H1 (cell line): Measurements from ENCODE around the gene PLSCR1. TPM values are rescaled to one million over a fixed set of nuclear protein-coding genes. Genes with fewer than 3 reads are reported as not detected.

Experiments used
- CTCF ChIA-PET: fragments of 300-600 bp; sonication (Branson Sonifier 250); formaldehyde crosslinking; loops from one replicate; lab custom pipeline; 2021; ENCODE audit not compliant: partially characterized antibody; lab: Charles Lee
- POLR2A ChIA-PET: fragments of 300-600 bp; sonication (Branson Sonifier 250); formaldehyde crosslinking; loops from one replicate; lab custom pipeline; 2021; ENCODE audit warnings: inconsistent platforms; ENCODE audit not compliant: partially characterized antibody; lab: Charles Lee
- DNase-seq, 2 experiments: peaks; one replicate each; pipeline versions ENCODE4 v3.0.0 to v3.0.0-alpha.2; 2010 to 2022; ENCODE audit warnings: low spot score in 2 of 2, low read depth in 1 of 2, mixed read lengths in 1 of 2
- FAIRE-seq: peaks from 2 replicates; lab custom pipeline; 2011; peaks lifted over from hg19 to GRCh38; lab: Jason Lieb, UNC
- H2AFZ ChIP-seq: 2 replicates; pipeline ENCODE4 v1.8.1; 2012; ENCODE audit warnings: low read length, inconsistent platforms
- H2AK5ac ChIP-seq: 2 replicates; pipeline ENCODE4 v1.6.1; 2013; ENCODE audit warnings: low read depth, low read length
- H2BK120ac ChIP-seq: replicated peaks from 2 replicates; pipeline ENCODE3; 2013; ENCODE audit warnings: low read depth, low read length, inconsistent platforms
- H2BK12ac ChIP-seq: 2 replicates; pipeline ENCODE4 v1.6.1; 2013; ENCODE audit warnings: low read depth, low read length
- H2BK15ac ChIP-seq: 2 replicates; pipeline ENCODE4 v1.6.1; 2013; ENCODE audit warnings: low read length
- H2BK20ac ChIP-seq: 2 replicates; pipeline ENCODE4 v1.6.1; 2013; ENCODE audit warnings: low read length
- H2BK5ac ChIP-seq: 2 replicates; pipeline ENCODE4 v1.6.1; 2013; ENCODE audit warnings: low read depth, low read length
- H3K14ac ChIP-seq: 2 replicates; pipeline ENCODE4 v1.6.1; 2013; ENCODE audit warnings: inconsistent platforms; ENCODE audit not compliant: insufficient read length
- H3K18ac ChIP-seq: 2 replicates; pipeline ENCODE4 v1.6.1; 2013; ENCODE audit warnings: low read length; ENCODE audit errors: extremely low read depth
- H3K23ac ChIP-seq: 2 replicates; pipeline ENCODE4 v1.6.1; 2013; ENCODE audit warnings: inconsistent platforms; ENCODE audit not compliant: insufficient read length
- H3K23me2 ChIP-seq: 2 replicates; pipeline ENCODE4 v1.6.1; 2013; ENCODE audit warnings: low read depth, low read length
- H3K27ac ChIP-seq: 2 replicates; pipeline ENCODE4 v1.6.1; 2011; ENCODE audit warnings: low read depth, low read length, inconsistent platforms
- H3K27me3 ChIP-seq, 4 experiments: replicated peaks in 1 of 4; 1 replicate in 1 of 4; 2 replicates in 3 of 4; pipeline versions ENCODE4 v1.6.1 to v1.8.1; 2011 to 2013; ENCODE audit warnings: low read length in 3 of 4, mild to moderate bottlenecking in 3 of 4, inconsistent platforms in 2 of 4, mixed read lengths in 2 of 4, moderate library complexity in 1 of 4; ENCODE audit not compliant: control insufficient read depth in 3 of 4, insufficient read depth in 3 of 4; ENCODE audit errors: extremely low read depth in 1 of 4
- H3K36me3 ChIP-seq, 4 experiments: 2 replicates each; pipeline versions ENCODE4 v1.6.1 to v1.8.1; 2011 to 2013; ENCODE audit warnings: mild to moderate bottlenecking in 4 of 4, low read length in 3 of 4, moderate library complexity in 2 of 4, control low read depth in 1 of 4, inconsistent platforms in 1 of 4; ENCODE audit not compliant: insufficient read depth in 4 of 4, control insufficient read depth in 2 of 4
- H3K4ac ChIP-seq: replicated peaks from 2 replicates; pipeline ENCODE3; 2013; ENCODE audit warnings: low read length, low read depth, mixed read lengths, inconsistent platforms; ENCODE audit not compliant: insufficient read length
- H3K4me1 ChIP-seq, 4 experiments: replicated peaks in 1 of 4; 1 replicate in 1 of 4; 2 replicates in 3 of 4; pipeline versions ENCODE4 v1.6.1 to v1.8.1; 2011 to 2013; ENCODE audit warnings: low read length in 3 of 4, inconsistent platforms in 2 of 4, mixed read lengths in 1 of 4; ENCODE audit not compliant: insufficient read depth in 4 of 4, control insufficient read depth in 3 of 4
- H3K4me2 ChIP-seq, 2 experiments: 2 replicates each; pipeline versions ENCODE4 v1.6.1 to v1.8.1; 2011 to 2013; ENCODE audit warnings: low read depth in 2 of 2, low read length in 2 of 2, control low read depth in 1 of 2, inconsistent platforms in 1 of 2, mild to moderate bottlenecking in 1 of 2; ENCODE audit not compliant: insufficient read depth in 1 of 2
- H3K4me3 ChIP-seq, 4 experiments: fragments of 200-600, 300-600 bp in 1 of 4; sonication (generic), shearing (Covaris generic), sonication (Bioruptor Twin) in 1 of 4; 2 replicates each; pipeline versions ENCODE4 v1.5.1 to v1.8.1; 2011 to 2016; ENCODE audit warnings: low read length in 4 of 4, low read depth in 3 of 4, control low read depth in 2 of 4, inconsistent platforms in 2 of 4, mild to moderate bottlenecking in 2 of 4, mixed read lengths in 1 of 4, moderate library complexity in 1 of 4; ENCODE audit not compliant: insufficient read depth in 2 of 4; ENCODE audit errors: extremely low read depth in 1 of 4
- H3K56ac ChIP-seq: replicated peaks from 2 replicates; pipeline ENCODE3; 2013; ENCODE audit warnings: low read depth, mild to moderate bottlenecking, mixed read lengths, low read length, inconsistent platforms; ENCODE audit not compliant: insufficient read length
- H3K79me1 ChIP-seq: 2 replicates; pipeline ENCODE4 v1.6.1; 2013; ENCODE audit warnings: low read depth, low read length, control low read depth
- H3K79me2 ChIP-seq, 2 experiments: 2 replicates each; pipeline versions ENCODE4 v1.6.1 to v1.8.1; 2012 to 2013; ENCODE audit warnings: low read length in 2 of 2, mild to moderate bottlenecking in 2 of 2, inconsistent platforms in 1 of 2; ENCODE audit not compliant: insufficient read depth in 2 of 2, control insufficient read depth in 1 of 2
- H3K9ac ChIP-seq, 4 experiments: replicated peaks in 1 of 4; 1 replicate in 1 of 4; 2 replicates in 3 of 4; pipeline versions ENCODE4 v1.6.1 to v1.8.1; 2011 to 2013; ENCODE audit warnings: low read depth in 3 of 4, low read length in 3 of 4, control low read depth in 2 of 4, mild to moderate bottlenecking in 2 of 4, moderate library complexity in 2 of 4, inconsistent platforms in 1 of 4; ENCODE audit errors: extremely low read depth in 1 of 4
- H3K9me3 ChIP-seq, 2 experiments: 2 replicates each; pipeline versions ENCODE4 v1.6.1 to v1.8.1; 2012 to 2013; ENCODE audit warnings: mild to moderate bottlenecking in 2 of 2, moderate library complexity in 2 of 2, control low read depth in 1 of 2, inconsistent platforms in 1 of 2, low read depth in 1 of 2, low read length in 1 of 2, mixed read lengths in 1 of 2; ENCODE audit not compliant: insufficient read depth in 2 of 2
- H4K20me1 ChIP-seq, 2 experiments: replicated peaks in 1 of 2; 2 replicates each; pipeline versions ENCODE3 to v1.8.1; 2011 to 2013; ENCODE audit warnings: inconsistent platforms in 2 of 2, low read length in 2 of 2, mild to moderate bottlenecking in 1 of 2; ENCODE audit not compliant: insufficient read depth in 2 of 2, control insufficient read depth in 1 of 2
- H4K5ac ChIP-seq: 2 replicates; pipeline ENCODE4 v1.6.1; 2013; ENCODE audit warnings: low read length, low read depth, mixed read lengths, inconsistent platforms; ENCODE audit not compliant: insufficient read length
- H4K8ac ChIP-seq: 2 replicates; pipeline ENCODE4 v1.8.0; 2013; ENCODE audit warnings: mild to moderate bottlenecking, moderate library complexity, low read length, inconsistent platforms; ENCODE audit not compliant: insufficient read depth; ENCODE audit errors: extremely low read depth
- H4K91ac ChIP-seq: replicated peaks from 2 replicates; pipeline ENCODE3; 2013; ENCODE audit warnings: low read length, mixed read lengths, inconsistent platforms; ENCODE audit not compliant: insufficient read length
- CBX5 ChIP-seq: fragments of 300-800, 300-1000 bp; sonication (generic); IDR thresholded peaks from 2 replicates; pipeline ENCODE4 v1.7.1; 2016; ENCODE audit warnings: antibody characterized with exemption, low read length, low read depth
- CHD1 ChIP-seq: IDR thresholded peaks from 2 replicates; pipeline ENCODE4 v1.6.1; 2012; ENCODE audit warnings: low read depth, low read length, improper control_type of control experiment
- EGR1 ChIP-seq: IDR thresholded peaks from 2 replicates; pipeline ENCODE4 v1.6.1; 2011; ENCODE audit warnings: low read depth, low read length, borderline replicate concordance
- EP300 ChIP-seq, 2 experiments: IDR thresholded peaks; 1 replicate in 1 of 2; 2 replicates in 1 of 2; pipeline ENCODE4 v1.6.1; 2011 to 2012; ENCODE audit warnings: low read depth in 2 of 2, low read length in 2 of 2, mild to moderate bottlenecking in 2 of 2, borderline replicate concordance in 1 of 2, inconsistent platforms in 1 of 2, moderate library complexity in 1 of 2
- GABPA ChIP-seq: IDR thresholded peaks from 2 replicates; pipeline ENCODE4 v1.6.1; 2011; ENCODE audit warnings: mild to moderate bottlenecking, low read length, moderate library complexity, borderline replicate concordance; ENCODE audit not compliant: insufficient read depth
- HDAC2 ChIP-seq, 2 experiments: fragments of 300-600 bp in 1 of 2; sonication (generic) in 1 of 2; IDR thresholded peaks; 2 replicates each; pipeline ENCODE4 v1.6.1; 2011 to 2012; ENCODE audit warnings: low read depth in 2 of 2, low read length in 2 of 2, mild to moderate bottlenecking in 2 of 2, moderate library complexity in 2 of 2, borderline replicate concordance in 1 of 2, inconsistent platforms in 1 of 2
- JUN ChIP-seq: IDR thresholded peaks from 2 replicates; pipeline ENCODE4 v1.6.1; 2011; ENCODE audit warnings: low read depth, mild to moderate bottlenecking, improper control_type of control experiment, low read length
- JUND ChIP-seq: IDR thresholded peaks from 2 replicates; pipeline ENCODE4 v1.6.1; 2011; ENCODE audit warnings: mild to moderate bottlenecking, improper control_type of control experiment, low read length
- KDM5A ChIP-seq: fragments of 200-600 bp; IDR thresholded peaks from 2 replicates; pipeline ENCODE4 v1.7.1; 2012; ENCODE audit warnings: mild to moderate bottlenecking, low read length, inconsistent platforms, mixed read lengths
- POLR2A ChIP-seq, 2 experiments: IDR thresholded peaks; 1 replicate in 1 of 2; 2 replicates in 1 of 2; pipeline ENCODE4 v1.6.1; 2011; ENCODE audit warnings: low read depth in 2 of 2, low read length in 2 of 2, mild to moderate bottlenecking in 2 of 2; ENCODE audit errors: control extremely low read depth in 1 of 2
- RNF2 ChIP-seq: fragments of 200-900, 300-1000 bp; sonication (generic); IDR thresholded peaks from 2 replicates; pipeline ENCODE4 v1.7.1; 2016; ENCODE audit warnings: borderline replicate concordance, low read depth, mild to moderate bottlenecking, antibody characterized with exemption, low read length; ENCODE audit not compliant: poor library complexity, severe bottlenecking; ENCODE audit errors: missing control alignments
- SIX5 ChIP-seq: IDR thresholded peaks from 2 replicates; pipeline ENCODE4 v1.6.1; 2011; ENCODE audit warnings: mild to moderate bottlenecking, low read depth, low read length
- SP1 ChIP-seq: IDR thresholded peaks from 2 replicates; pipeline ENCODE4 v1.6.1; 2011; ENCODE audit warnings: low read depth, low read length
- WGBS, 2 experiments: shearing (Covaris generic) in 1 of 2; methylation state at CpG; one replicate each; pipeline versions ENCODE4 v1.1.6 to v1.1.7; 2013 to 2015; ENCODE audit warnings: low lambda C conversion rate in 2 of 2, mixed read lengths in 2 of 2, inconsistent platforms in 1 of 2, low coverage in 1 of 2, missing lambda C conversion rate in 1 of 2; ENCODE audit not compliant: insufficient replicate concordance in 2 of 2, insufficient coverage in 1 of 2, insufficient read length in 1 of 2; ENCODE audit errors: extremely low coverage in 1 of 2, missing lambda C conversion rate in 1 of 2; 5-methylcytosine and 5-hydroxymethylcytosine counted together
- polyA plus RNA-seq, 7 experiments: library from polyadenylated mRNA; depleted of rRNA in 3 of 7; stranded (reverse) in 5 of 7; unstranded in 2 of 7; fragments of >200 nt in 5 of 7; fragments of 200-250 nt in 2 of 7; gene quantifications; 1 replicate in 5 of 7; 2 replicates in 1 of 7; 4 replicates in 1 of 7; pipeline versions ENCODE4 v1.2.1 to v1.2.3, GENCODE V29; 2011 to 2013; ENCODE audit warnings: missing spikeins in 2 of 7, mixed read lengths in 2 of 7
- total RNA-seq: library from RNA; stranded (reverse); fragmentation: NEBNext Ultra II Directional; extraction: Animal tissue kit (Norgen Biotek cat#: 25700); gene quantifications from 2 replicates; pipeline ENCODE4 v1.2.1, GENCODE V29; 2021

Gene PLSCR1
- total and polyA plus RNA-seq, 2 of the 8 experiments (the other 6 are each of a cell fraction or from before 2014, with no cell fraction given): 32.2 to 48.5 TPM

- Histone ChIP-seq H3K56ac (no peak overlapping the region), H2BK20ac (no peak overlapping the region), H4K5ac (no peak overlapping the region), H3K14ac (no peak overlapping the region), H3K79me2 (no peaks in the 10 kb centered on the region), H3K9ac (no peak overlapping the region), H2BK12ac (no peak overlapping the region; the same call in 1 of the 2 replicates), H3K27me3 (no peaks in the 10 kb centered on the region), H3K27ac (no peak overlapping the region), H2BK120ac (no peak overlapping the region), H3K9me3 (no peaks in the 10 kb centered on the region), H3K23ac (no peak overlapping the region), H3K23me2 (no peaks in the 10 kb centered on the region; the same call in 1 of the 2 replicates), H2BK15ac (0 out of 2 replicates have a peak overlapping the region, but pooled peaks have one; percentile 66), H3K4ac (no peak overlapping the region), H2AK5ac (no peak overlapping the region), H4K20me1 (no peaks in the 10 kb centered on the region), H2BK5ac (no peak overlapping the region), H3K4me3 (no peak overlapping the region), H3K4me2 (no peak overlapping the region), H3K18ac (no peak overlapping the region), H3K36me3 (peaks cover 0 to 4% (median 0%) of the 10 kb centered on the region in 4 experiments; a peak in 3 of 8 replicates), H3K4me1 (peaks cover 0 to 6% (median 0%) of the 10 kb centered on the region in 4 experiments; a peak in 2 of 7 replicates), H4K91ac (no peak overlapping the region), H2AFZ (no peak overlapping the region), H3K79me1 (no peaks in the 10 kb centered on the region), H4K8ac (no peak overlapping the region)
- no peak for DNase-seq
- no peak for FAIRE-seq
- ChIA-PET CTCF (interaction anchor here (1.0 to 1.1 kb wide), 3 partner anchors 10 to 1512 kb away, joined by 3 to 4 read pairs (median 4); no protein-coding TSS in a partner anchor), POLR2A (no interaction called here)
- WGBS, 2 experiments: 90% methylated on average over 2 of the region's 2 CpGs; no CpG with 5 or more reads in 1 of the 2 experiments
- TF ChIP-seq EGR1 (no peak), SP1 (no peak), CBX5 (no peak), HDAC2 (IDR thresholded peaks at IDR 0.05; ENCODE audit: borderline replicate concordance in 1 of 2, low read depth in 2 of 2, low read length in 2 of 2) (no peak), RNF2 (no peak), EP300 (IDR thresholded peaks at IDR 0.05; ENCODE audit: borderline replicate concordance in 1 of 2, low read depth in 2 of 2, low read length in 2 of 2) (no peak), JUND (no peak), GABPA (no peak), SIX5 (no peak), POLR2A (IDR thresholded peaks at IDR 0.05; ENCODE audit: control extremely low read depth in 1 of 2, low read depth in 2 of 2, low read length in 2 of 2) (no peak), JUN (no peak), CHD1 (no peak), KDM5A (no peak)
Measured at GRCh38 chr3:146513386-146514051, 30.9 kb downstream of the PLSCR1 start.
